ENCODE data around the gene MBTD1. TPM values are rescaled to one million over a fixed set of nuclear protein-coding genes. Genes with fewer than 3 reads are reported as not detected.
A peak's percentile ranks its signal among the peaks of the same experiment; 100 is the strongest.

Gene MBTD1
- total and polyA plus RNA-seq, 9 of the 15 experiments (the other 6 are each of a cell fraction or from before 2014, with no cell fraction given) = 2.1 to 26.3 (median 13.3) TPM

- TF ChIP-seq ZNF318 (IDR thresholded peaks at IDR 0.05; ENCODE audit: borderline replicate concordance in 1 of 2, low read depth in 1 of 2) (peak in 1 of 2 experiments; percentile 74; a peak in 2 of 4 replicates), ZNF644 (tag; IDR thresholded peaks at IDR 0.05; ENCODE audit: low read depth) (no peak), ZNF175 (CRISPR knock-in tag; IDR thresholded peaks at IDR 0.05; ENCODE audit: low read depth) (no peak), SAP30 (IDR thresholded peaks at IDR 0.05; ENCODE audit: borderline replicate concordance, insufficient read depth, low read depth, low read length, poor library complexity, severe bottlenecking) (peak; percentile 86), PKNOX1 (IDR thresholded peaks at IDR 0.05) (no peak), CCAR2 (IDR thresholded peaks at IDR 0.05; ENCODE audit: low read depth, low read length) (no peak), ZNF79 (CRISPR knock-in tag; IDR thresholded peaks at IDR 0.05; ENCODE audit: low read depth) (no peak), ASH1L (IDR thresholded peaks at IDR 0.05; ENCODE audit: borderline replicate concordance, low read depth, partially characterized antibody) (peak; percentile 92), XRCC4 (IDR thresholded peaks at IDR 0.05; ENCODE audit: extremely low read depth, insufficient read depth, insufficient read length) (no peak), TAF15 (IDR thresholded peaks at IDR 0.05; ENCODE audit: low read depth, low read length) (no peak), GTF3C2 (IDR thresholded peaks at IDR 0.05; ENCODE audit: borderline replicate concordance, extremely low read depth, insufficient read length) (no peak), BRD9 (IDR thresholded peaks at IDR 0.05; ENCODE audit: low read depth, partially characterized antibody) (no peak), HNRNPL (IDR thresholded peaks at IDR 0.05; ENCODE audit: low read depth, low read length) (no peak)
These were observed 581 bp upstream of the MBTD1 start, which contains the start of gene UTP18 (continued) for GRCh38 chr17:51260237-51261023.
